ENCODE data around the gene XKR8. TPM values are rescaled to one million over a fixed set of nuclear protein-coding genes. Genes with fewer than 3 reads are reported as not detected.

Gene XKR8
- total RNA-seq, 2 experiments from 2014 or later, result 0.38 to 2.3 TPM

DNA sequence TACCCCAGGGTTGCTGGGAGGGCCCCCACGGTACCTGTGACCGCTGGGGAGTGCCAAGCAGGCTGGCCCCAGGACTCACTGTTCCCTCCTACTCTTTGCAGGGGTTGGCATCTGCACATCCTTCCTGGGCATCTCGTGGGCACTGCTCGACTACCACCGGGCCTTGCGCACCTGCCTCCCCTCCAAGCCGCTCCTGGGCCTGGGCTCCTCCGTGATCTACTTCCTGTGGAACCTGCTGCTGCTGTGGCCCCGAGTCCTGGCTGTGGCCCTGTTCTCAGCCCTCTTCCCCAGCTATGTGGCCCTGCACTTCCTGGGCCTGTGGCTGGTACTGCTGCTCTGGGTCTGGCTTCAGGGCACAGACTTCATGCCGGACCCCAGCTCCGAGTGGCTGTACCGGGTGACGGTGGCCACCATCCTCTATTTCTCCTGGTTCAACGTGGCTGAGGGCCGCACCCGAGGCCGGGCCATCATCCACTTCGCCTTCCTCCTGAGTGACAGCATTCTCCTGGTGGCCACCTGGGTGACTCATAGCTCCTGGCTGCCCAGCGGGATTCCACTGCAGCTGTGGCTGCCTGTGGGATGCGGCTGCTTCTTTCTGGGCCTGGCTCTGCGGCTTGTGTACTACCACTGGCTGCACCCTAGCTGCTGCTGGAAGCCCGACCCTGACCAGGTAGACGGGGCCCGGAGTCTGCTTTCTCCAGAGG is 6.8 kb downstream of the XKR8 start:
- Histone ChIP-seq H3K27ac (ENCODE audit: low read depth, low read length, poor library complexity, severe bottlenecking) (no peak overlapping the region), H3K79me2 (ENCODE audit: insufficient read depth, low read depth, low read length) (no peaks in the 10 kb centered on the region), H3K36me3 (ENCODE audit: insufficient read depth, low read length) (peaks cover 25% of the 10 kb centered on the region; the same call in 1 of the 2 replicates), H3K9me3 (ENCODE audit: low read length) (no peaks in the 10 kb centered on the region), H3K9me2 (ENCODE audit: insufficient read depth, low read length) (no peaks in the 10 kb centered on the region), H3K4me2 (ENCODE audit: low read length) (no peak overlapping the region), H3K4me1 (ENCODE audit: insufficient read depth, low read length, poor library complexity, severe bottlenecking) (no peaks in the 10 kb centered on the region), H4K20me1 (ENCODE audit: insufficient read depth, low read length) (no peaks in the 10 kb centered on the region), H3K4me3 (ENCODE audit: low read depth, low read length, poor library complexity, severe bottlenecking) (no peak overlapping the region), H2AFZ (ENCODE audit: low read length) (no peak overlapping the region)
- POLR2A ChIA-PET, result no interaction called here
- BruUV-seq (replicated peaks), result no TSS peak
- CTCF ChIA-PET (ENCODE audit: unreplicated experiment), result no interaction called here
- no peak for TF ChIP-seq EZH2phosphoT487 (IDR thresholded peaks at IDR 0.05; ENCODE audit: borderline replicate concordance, low read depth, low read length)
- TF ChIP-seq, protein P1, sequence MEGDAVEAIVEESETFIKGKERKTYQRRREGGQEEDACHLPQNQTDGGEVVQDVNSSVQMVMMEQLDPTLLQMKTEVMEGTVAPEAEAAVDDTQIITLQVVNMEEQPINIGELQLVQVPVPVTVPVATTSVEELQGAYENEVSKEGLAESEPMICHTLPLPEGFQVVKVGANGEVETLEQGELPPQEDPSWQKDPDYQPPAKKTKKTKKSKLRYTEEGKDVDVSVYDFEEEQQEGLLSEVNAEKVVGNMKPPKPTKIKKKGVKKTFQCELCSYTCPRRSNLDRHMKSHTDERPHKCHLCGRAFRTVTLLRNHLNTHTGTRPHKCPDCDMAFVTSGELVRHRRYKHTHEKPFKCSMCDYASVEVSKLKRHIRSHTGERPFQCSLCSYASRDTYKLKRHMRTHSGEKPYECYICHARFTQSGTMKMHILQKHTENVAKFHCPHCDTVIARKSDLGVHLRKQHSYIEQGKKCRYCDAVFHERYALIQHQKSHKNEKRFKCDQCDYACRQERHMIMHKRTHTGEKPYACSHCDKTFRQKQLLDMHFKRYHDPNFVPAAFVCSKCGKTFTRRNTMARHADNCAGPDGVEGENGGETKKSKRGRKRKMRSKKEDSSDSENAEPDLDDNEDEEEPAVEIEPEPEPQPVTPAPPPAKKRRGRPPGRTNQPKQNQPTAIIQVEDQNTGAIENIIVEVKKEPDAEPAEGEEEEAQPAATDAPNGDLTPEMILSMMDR (conservative IDR thresholded peaks at IDR 0.05; ENCODE audit: low read length), result no peak
- intact Hi-C loops (cut with micrococcal nuclease; ENCODE audit: unreplicated experiment), result no loop called here
- DNase-seq (ENCODE audit: low spot score), result no peak

DNA sequence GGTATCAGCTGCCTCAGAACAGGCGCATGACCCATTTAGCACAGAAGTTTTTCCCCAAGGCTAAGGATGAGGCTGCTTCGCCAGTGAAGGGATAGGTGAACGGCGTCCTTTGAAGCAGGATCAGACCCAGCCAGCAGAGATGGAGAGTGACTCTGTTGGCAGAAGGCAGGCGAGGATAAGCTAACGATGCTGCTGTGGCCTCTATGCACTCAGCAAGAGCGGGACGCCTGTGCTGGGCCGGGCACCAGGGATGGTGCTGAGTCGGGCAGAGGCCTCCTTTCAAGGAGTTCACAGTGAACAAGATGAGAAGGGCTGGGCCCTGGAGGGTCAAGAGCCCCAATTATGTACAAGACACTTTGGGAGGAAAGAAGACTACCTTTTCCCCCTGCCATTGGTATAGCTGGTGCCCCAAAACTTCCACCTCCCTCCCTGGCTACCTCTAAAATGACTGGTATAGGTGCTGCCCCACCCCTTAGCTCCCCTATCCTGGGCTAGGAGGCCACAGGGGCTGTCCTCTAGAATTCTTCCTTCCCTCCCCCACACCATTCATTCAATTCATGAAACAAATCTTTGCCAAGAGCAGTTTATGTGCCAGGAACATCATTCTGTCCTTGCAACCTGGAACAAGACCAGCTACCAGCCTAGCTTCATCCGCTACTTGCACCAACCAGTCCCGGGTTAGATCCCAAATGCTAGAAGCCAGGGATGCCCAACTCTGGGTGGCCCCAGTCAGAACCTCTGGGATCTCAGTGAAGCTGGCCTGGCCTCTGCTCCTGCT is 7.5 kb downstream of the XKR8 start:
- intact Hi-C loops (cut with micrococcal nuclease; ENCODE audit: unreplicated experiment), result no loop called here
- POLR2A ChIA-PET, result no interaction called here
- Histone ChIP-seq H4K20me1 (ENCODE audit: insufficient read depth, low read length) (no peaks in the 10 kb centered on the region), H3K4me2 (ENCODE audit: low read length) (no peak overlapping the region), H2AFZ (ENCODE audit: low read length) (no peak overlapping the region), H3K4me1 (ENCODE audit: insufficient read depth, low read length, poor library complexity, severe bottlenecking) (no peaks in the 10 kb centered on the region), H3K79me2 (ENCODE audit: insufficient read depth, low read depth, low read length) (no peaks in the 10 kb centered on the region), H3K4me3 (ENCODE audit: low read depth, low read length, poor library complexity, severe bottlenecking) (no peak overlapping the region), H3K9me2 (ENCODE audit: insufficient read depth, low read length) (no peaks in the 10 kb centered on the region), H3K9me3 (ENCODE audit: low read length) (no peaks in the 10 kb centered on the region), H3K36me3 (ENCODE audit: insufficient read depth, low read length) (peaks cover 31% of the 10 kb centered on the region; the same call in 1 of the 2 replicates), H3K27ac (ENCODE audit: low read depth, low read length, poor library complexity, severe bottlenecking) (no peak overlapping the region)
- no peak for TF ChIP-seq EZH2phosphoT487 (IDR thresholded peaks at IDR 0.05; ENCODE audit: borderline replicate concordance, low read depth, low read length)
- TF ChIP-seq, protein P1 (conservative IDR thresholded peaks at IDR 0.05; ENCODE audit: low read length), result no peak
- no peak for DNase-seq (ENCODE audit: low spot score)
- no TSS peak for BruUV-seq (replicated peaks)
- CTCF ChIA-PET (ENCODE audit: unreplicated experiment), result no interaction called here
